MM.1S (cell line): Measurements from ENCODE around the gene TMEM37.

Experiments used
- DNase-seq: peaks from one replicate; pipeline ENCODE4 v3.0.0-alpha.2; 2015
- H2AFZ ChIP-seq: fragments of 300-600 bp; sonication (generic); 2 replicates; pipeline ENCODE4 v1.6.0; 2016; ENCODE audit warnings: antibody characterized with exemption, low read length
- H3F3A ChIP-seq: fragments of 300-600 bp; sonication (generic); 2 replicates; pipeline ENCODE4 v1.6.1; 2016; ENCODE audit warnings: mild to moderate bottlenecking, antibody characterized with exemption, low read length, moderate library complexity, mixed read lengths; ENCODE audit not compliant: insufficient read depth
- H3K27ac ChIP-seq: fragments of 300-600 bp; sonication (generic); 2 replicates; pipeline ENCODE4 v1.5.1; 2016; ENCODE audit warnings: mild to moderate bottlenecking, low read length
- H3K27me3 ChIP-seq: fragments of 300-600 bp; sonication (generic); replicated peaks from 2 replicates; pipeline ENCODE4 v1.6.0; 2016; ENCODE audit warnings: low read length; ENCODE audit not compliant: insufficient read depth
- H3K36me3 ChIP-seq: fragments of 300-600 bp; sonication (generic); replicated peaks from 2 replicates; pipeline ENCODE4 v1.6.1; 2016; ENCODE audit warnings: mild to moderate bottlenecking, low read length, mixed read lengths; ENCODE audit not compliant: insufficient read depth
- H3K4me1 ChIP-seq: fragments of 300-600 bp; sonication (generic); 2 replicates; pipeline ENCODE4 v1.6.1; 2016; ENCODE audit warnings: low read length, mixed read lengths
- H3K4me2 ChIP-seq: fragments of 300-600 bp; sonication (generic); 2 replicates; pipeline ENCODE4 v1.6.0; 2016; ENCODE audit warnings: low read depth, low read length
- H3K4me3 ChIP-seq: fragments of 300-600 bp; sonication (generic); 2 replicates; pipeline ENCODE4 v1.5.1; 2016; ENCODE audit warnings: low read length, mixed read lengths
- H3K79me2 ChIP-seq: fragments of 300-600 bp; sonication (generic); 2 replicates; pipeline ENCODE4 v1.6.1; 2016; ENCODE audit warnings: mixed run types, low read length, mixed read lengths
- H3K9ac ChIP-seq: fragments of 300-600 bp; sonication (generic); 2 replicates; pipeline ENCODE4 v1.6.1; 2016; ENCODE audit warnings: low read length, mixed read lengths
- H3K9me2 ChIP-seq: fragments of 300-600 bp; sonication (generic); replicated peaks from 2 replicates; pipeline ENCODE4 v1.6.1; 2016; ENCODE audit warnings: mild to moderate bottlenecking, low read length, mixed read lengths; ENCODE audit not compliant: insufficient read depth
- H3K9me3 ChIP-seq: fragments of 300-600 bp; sonication (generic); replicated peaks from 2 replicates; pipeline ENCODE4 v1.6.1; 2016; ENCODE audit warnings: mild to moderate bottlenecking, low read length, mixed read lengths; ENCODE audit not compliant: insufficient read depth
- H4K20me1 ChIP-seq: fragments of 300-600 bp; sonication (generic); 2 replicates; pipeline ENCODE4 v1.6.1; 2016; ENCODE audit warnings: mild to moderate bottlenecking, low read length, moderate library complexity, mixed read lengths; ENCODE audit not compliant: insufficient read depth
- CTCF ChIP-seq: fragments of 300-600 bp; sonication (generic); IDR thresholded peaks from 2 replicates; pipeline ENCODE4 v1.5.1; 2016; ENCODE audit warnings: antibody characterized with exemption, low read length, mixed read lengths
- EZH2 ChIP-seq: fragments of 300-600 bp; sonication (generic); optimal IDR thresholded peaks from 2 replicates; pipeline ENCODE3; 2017; ENCODE audit warnings: low read depth, mild to moderate bottlenecking, antibody characterized with exemption, low read length, mixed read lengths
- EZH2phosphoT487 ChIP-seq: fragments of 300-600 bp; sonication (generic); IDR thresholded peaks from 2 replicates; pipeline ENCODE4 v1.6.1; 2018; ENCODE audit warnings: antibody characterized with exemption, low read length

The TMEM37 gene

GRCh38 chr2:119435953-119436297, 4.3 kb downstream of the TMEM37 start:
- H3K9ac ChIP-seq, result no peak overlapping the region
- TF ChIP-seq EZH2phosphoT487, result no peak
- TF ChIP-seq CTCF, result no peak
- TF ChIP-seq EZH2, result no peak
- no peak for DNase-seq

DNA sequence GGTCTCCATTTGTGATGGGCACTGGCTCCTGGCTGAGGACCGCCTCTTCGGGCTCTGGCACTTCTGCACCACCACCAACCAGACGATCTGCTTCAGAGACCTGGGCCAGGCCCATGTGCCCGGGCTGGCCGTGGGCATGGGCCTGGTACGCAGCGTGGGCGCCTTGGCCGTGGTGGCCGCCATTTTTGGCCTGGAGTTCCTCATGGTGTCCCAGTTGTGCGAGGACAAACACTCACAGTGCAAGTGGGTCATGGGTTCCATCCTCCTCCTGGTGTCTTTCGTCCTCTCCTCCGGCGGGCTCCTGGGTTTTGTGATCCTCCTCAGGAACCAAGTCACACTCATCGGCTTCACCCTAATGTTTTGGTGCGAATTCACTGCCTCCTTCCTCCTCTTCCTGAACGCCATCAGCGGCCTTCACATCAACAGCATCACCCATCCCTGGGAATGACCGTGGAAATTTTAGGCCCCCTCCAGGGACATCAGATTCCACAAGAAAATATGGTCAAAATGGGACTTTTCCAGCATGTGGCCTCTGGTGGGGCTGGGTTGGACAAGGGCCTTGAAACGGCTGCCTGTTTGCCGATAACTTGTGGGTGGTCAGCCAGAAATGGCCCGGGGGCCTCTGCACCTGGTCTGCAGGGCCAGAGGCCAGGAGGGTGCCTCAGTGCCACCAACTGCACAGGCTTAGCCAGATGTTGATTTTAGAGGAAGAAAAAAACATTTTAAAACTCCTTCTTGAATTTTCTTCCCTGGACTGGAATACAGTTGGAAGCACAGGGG, 5.5 kb downstream of the TMEM37 start:
- no peaks in the 10 kb centered on the region for H4K20me1 ChIP-seq
- no peak overlapping the region for H3K4me3 ChIP-seq
- no peaks in the 10 kb centered on the region for H3K27me3 ChIP-seq
- H3K9ac ChIP-seq, result no peak overlapping the region
- H3K4me2 ChIP-seq, result no peak overlapping the region
- H3K9me3 ChIP-seq, result no peaks in the 10 kb centered on the region
- DNase-seq, result no peak
- no peaks in the 10 kb centered on the region for H3K9me2 ChIP-seq
- no peaks in the 10 kb centered on the region for H3K79me2 ChIP-seq
- TF ChIP-seq EZH2 (no peak), EZH2phosphoT487 (no peak), CTCF (no peak)
- no peaks in the 10 kb centered on the region for H3F3A ChIP-seq
- no peaks in the 10 kb centered on the region for H3K36me3 ChIP-seq
- 0 out of 2 replicates have a peak, but pooled peaks cover under 1% of the 10 kb centered on the region for H3K4me1 ChIP-seq
- H3K27ac ChIP-seq, result no peak overlapping the region
- no peak overlapping the region for H2AFZ ChIP-seq

More at GRCh38 chr2:119435953-119436297, 4.3 kb downstream of the TMEM37 start:
- no peaks in the 10 kb centered on the region for H3K36me3 ChIP-seq
- H3K4me1 ChIP-seq, result peaks cover 7% of the 10 kb centered on the region; the same call in 1 of the 2 replicates
- no peaks in the 10 kb centered on the region for H4K20me1 ChIP-seq
- no peak overlapping the region for H3K27ac ChIP-seq
- no peaks in the 10 kb centered on the region for H3K79me2 ChIP-seq
- H3K9me3 ChIP-seq, result no peaks in the 10 kb centered on the region
- no peak overlapping the region for H3K4me2 ChIP-seq
- no peak overlapping the region for H3K4me3 ChIP-seq
- H3F3A ChIP-seq, result peaks cover 4% of the 10 kb centered on the region
- H3K9me2 ChIP-seq, result no peaks in the 10 kb centered on the region
- H2AFZ ChIP-seq, result no peak overlapping the region
- H3K27me3 ChIP-seq, result no peaks in the 10 kb centered on the region

DNA sequence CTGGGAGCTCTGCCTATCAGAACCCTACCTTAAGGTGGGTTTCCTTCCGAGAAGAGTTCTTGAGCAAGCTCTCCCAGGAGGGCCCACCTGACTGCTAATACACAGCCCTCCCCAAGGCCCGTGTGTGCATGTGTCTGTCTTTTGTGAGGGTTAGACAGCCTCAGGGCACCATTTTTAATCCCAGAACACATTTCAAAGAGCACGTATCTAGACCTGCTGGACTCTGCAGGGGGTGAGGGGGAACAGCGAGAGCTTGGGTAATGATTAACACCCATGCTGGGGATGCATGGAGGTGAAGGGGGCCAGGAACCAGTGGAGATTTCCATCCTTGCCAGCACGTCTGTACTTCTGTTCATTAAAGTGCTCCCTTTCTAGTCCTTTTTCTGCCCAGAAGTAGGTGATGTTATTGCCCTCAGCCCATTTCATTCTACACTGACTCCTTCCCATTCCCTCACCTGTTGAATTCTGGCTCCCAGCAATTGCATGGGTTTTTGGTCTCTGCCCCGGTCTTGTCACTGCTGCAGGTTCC, 6.5 kb downstream of the TMEM37 start:
- Histone ChIP-seq H3K27me3 (no peaks in the 10 kb centered on the region), H3F3A (no peaks in the 10 kb centered on the region), H3K36me3 (no peaks in the 10 kb centered on the region), H2AFZ (no peak overlapping the region), H3K9me2 (no peaks in the 10 kb centered on the region), H4K20me1 (no peaks in the 10 kb centered on the region), H3K9ac (no peak overlapping the region), H3K79me2 (no peaks in the 10 kb centered on the region), H3K27ac (no peak overlapping the region), H3K4me3 (no peak overlapping the region), H3K4me2 (no peak overlapping the region), H3K4me1 (no peaks in the 10 kb centered on the region), H3K9me3 (no peaks in the 10 kb centered on the region)
- TF ChIP-seq EZH2phosphoT487 (no peak), EZH2 (no peak), CTCF (no peak)
- DNase-seq, result no peak
